ENCODE results near the gene GGT7. TPM values are rescaled to one million over a fixed set of nuclear protein-coding genes. Genes with fewer than 3 reads are reported as not detected.

Gene GGT7
- total and polyA plus RNA-seq, 9 of the 15 experiments (the other 6 are each of a cell fraction or from before 2014, with no cell fraction given): 0.04 to 18.3 (median 5.9) TPM

DNA sequence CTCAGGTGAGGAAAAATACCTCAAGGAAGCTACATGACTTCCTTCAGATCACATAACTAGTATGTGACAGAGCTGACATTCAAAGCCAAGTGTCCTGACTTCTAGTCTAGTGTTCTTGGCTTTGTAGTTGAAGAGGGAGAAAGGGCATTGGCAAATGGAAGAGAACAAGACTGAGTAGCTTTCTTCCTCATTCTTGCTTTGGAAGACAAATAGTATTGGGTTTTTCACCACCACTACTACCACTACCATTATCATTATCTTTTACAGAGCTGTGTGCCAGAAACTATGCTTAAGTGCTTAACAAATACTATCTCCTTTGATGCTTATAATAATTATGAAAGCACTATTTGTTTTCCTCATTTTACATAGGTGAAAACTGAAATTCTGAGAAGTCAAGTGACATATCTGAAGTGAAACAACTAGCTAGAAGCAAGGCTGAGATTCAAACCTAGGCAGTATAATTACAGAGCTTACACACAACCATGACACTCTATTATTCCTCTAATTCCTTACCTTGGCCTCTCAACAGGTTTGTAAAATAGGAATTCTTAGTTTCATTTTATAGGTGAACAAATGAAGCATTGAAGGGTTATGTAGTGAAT is 10.5 kb upstream of the GGT7 start:
- H3K79me2 ChIP-seq (ENCODE audit: control insufficient read depth, insufficient read depth, low read length): peaks cover 26% of the 10 kb centered on the region
- H4K20me1 ChIP-seq (replicated peaks; ENCODE audit: control insufficient read depth, insufficient read depth, low read length): no peaks in the 10 kb centered on the region
- in situ Hi-C loops (cut with MboI) (no loop called here), intact Hi-C loops (cut with micrococcal nuclease) (no loop called here)
- no peak overlapping the region for H3K9ac ChIP-seq (ENCODE audit: insufficient read depth in 1 of 2, low read depth in 2 of 2, low read length in 2 of 2)
- CTCF ChIA-PET (ENCODE audit: low intra/inter-chr PET ratio): no interaction called here
- FAIRE-seq: no peak
- H3K9me3 ChIP-seq (replicated peaks; ENCODE audit: control insufficient read depth, insufficient read depth, low read depth, low read length): peaks cover 9% of the 10 kb centered on the region
- ATAC-seq: no peak
- peaks cover 16 to 18% of the 10 kb centered on the region in 2 experiments; a peak in 3 of 5 replicates for H3K4me1 ChIP-seq (replicated peaks in 1 of 2; ENCODE audit: control insufficient read depth in 2 of 2, insufficient read depth in 2 of 2, low read length in 2 of 2)
- H3K36me3 ChIP-seq (ENCODE audit: control insufficient read depth, insufficient read depth, low read length): peaks cover 65% of the 10 kb centered on the region
- BruUV-seq (replicated peaks): no TSS peak
- H2AFZ ChIP-seq (ENCODE audit: low read depth, low read length): no peak overlapping the region
- H3K27me3 ChIP-seq (ENCODE audit: control insufficient read depth in 2 of 2, insufficient read depth in 2 of 2, low read length in 2 of 2): no peaks in the 10 kb centered on the region
- H3K4me3 ChIP-seq: no peak overlapping the region
- POLR2A ChIA-PET: interaction anchor here (0.7 to 1.0 kb wide), 4 partner anchors 16 to 362 kb away, joined by 3 read pairs; no protein-coding TSS in a partner anchor
- H3K9me1 ChIP-seq (ENCODE audit: control insufficient read depth, insufficient read depth, low read length): no peaks in the 10 kb centered on the region
- no peak overlapping the region for H3K27ac ChIP-seq (ENCODE audit: extremely low read depth, low read depth, low read length)
- no peak overlapping the region for H3K4me2 ChIP-seq (ENCODE audit: insufficient read depth, low read length)
- no peak for DNase-seq (ENCODE audit: extremely low read depth in 1 of 4, low spot score in 3 of 4)
- TF ChIP-seq, protein P1, sequence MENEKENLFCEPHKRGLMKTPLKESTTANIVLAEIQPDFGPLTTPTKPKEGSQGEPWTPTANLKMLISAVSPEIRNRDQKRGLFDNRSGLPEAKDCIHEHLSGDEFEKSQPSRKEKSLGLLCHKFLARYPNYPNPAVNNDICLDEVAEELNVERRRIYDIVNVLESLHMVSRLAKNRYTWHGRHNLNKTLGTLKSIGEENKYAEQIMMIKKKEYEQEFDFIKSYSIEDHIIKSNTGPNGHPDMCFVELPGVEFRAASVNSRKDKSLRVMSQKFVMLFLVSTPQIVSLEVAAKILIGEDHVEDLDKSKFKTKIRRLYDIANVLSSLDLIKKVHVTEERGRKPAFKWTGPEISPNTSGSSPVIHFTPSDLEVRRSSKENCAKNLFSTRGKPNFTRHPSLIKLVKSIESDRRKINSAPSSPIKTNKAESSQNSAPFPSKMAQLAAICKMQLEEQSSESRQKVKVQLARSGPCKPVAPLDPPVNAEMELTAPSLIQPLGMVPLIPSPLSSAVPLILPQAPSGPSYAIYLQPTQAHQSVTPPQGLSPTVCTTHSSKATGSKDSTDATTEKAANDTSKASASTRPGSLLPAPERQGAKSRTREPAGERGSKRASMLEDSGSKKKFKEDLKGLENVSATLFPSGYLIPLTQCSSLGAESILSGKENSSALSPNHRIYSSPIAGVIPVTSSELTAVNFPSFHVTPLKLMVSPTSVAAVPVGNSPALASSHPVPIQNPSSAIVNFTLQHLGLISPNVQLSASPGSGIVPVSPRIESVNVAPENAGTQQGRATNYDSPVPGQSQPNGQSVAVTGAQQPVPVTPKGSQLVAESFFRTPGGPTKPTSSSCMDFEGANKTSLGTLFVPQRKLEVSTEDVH (IDR thresholded peaks at IDR 0.05; ENCODE audit: low read depth, partially characterized antibody): no peak
- TF ChIP-seq ARID1B (IDR thresholded peaks at IDR 0.05) (no peak), RBBP5 (IDR thresholded peaks at IDR 0.05; ENCODE audit: borderline replicate concordance, insufficient read depth, low read length, poor library complexity, severe bottlenecking) (no peak)
- TF ChIP-seq, protein P2, sequence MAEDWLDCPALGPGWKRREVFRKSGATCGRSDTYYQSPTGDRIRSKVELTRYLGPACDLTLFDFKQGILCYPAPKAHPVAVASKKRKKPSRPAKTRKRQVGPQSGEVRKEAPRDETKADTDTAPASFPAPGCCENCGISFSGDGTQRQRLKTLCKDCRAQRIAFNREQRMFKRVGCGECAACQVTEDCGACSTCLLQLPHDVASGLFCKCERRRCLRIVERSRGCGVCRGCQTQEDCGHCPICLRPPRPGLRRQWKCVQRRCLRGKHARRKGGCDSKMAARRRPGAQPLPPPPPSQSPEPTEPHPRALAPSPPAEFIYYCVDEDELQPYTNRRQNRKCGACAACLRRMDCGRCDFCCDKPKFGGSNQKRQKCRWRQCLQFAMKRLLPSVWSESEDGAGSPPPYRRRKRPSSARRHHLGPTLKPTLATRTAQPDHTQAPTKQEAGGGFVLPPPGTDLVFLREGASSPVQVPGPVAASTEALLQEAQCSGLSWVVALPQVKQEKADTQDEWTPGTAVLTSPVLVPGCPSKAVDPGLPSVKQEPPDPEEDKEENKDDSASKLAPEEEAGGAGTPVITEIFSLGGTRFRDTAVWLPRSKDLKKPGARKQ (CRISPR knock-in tag; IDR thresholded peaks at IDR 0.05): no peak
